ENCODE data around the gene ERF. TPM values are rescaled to one million over a fixed set of nuclear protein-coding genes. Genes with fewer than 3 reads are reported as not detected.

ERF gene
- total and polyA plus RNA-seq, 2 experiments from 2014 or later = 24.7 to 29.6 TPM

DNA sequence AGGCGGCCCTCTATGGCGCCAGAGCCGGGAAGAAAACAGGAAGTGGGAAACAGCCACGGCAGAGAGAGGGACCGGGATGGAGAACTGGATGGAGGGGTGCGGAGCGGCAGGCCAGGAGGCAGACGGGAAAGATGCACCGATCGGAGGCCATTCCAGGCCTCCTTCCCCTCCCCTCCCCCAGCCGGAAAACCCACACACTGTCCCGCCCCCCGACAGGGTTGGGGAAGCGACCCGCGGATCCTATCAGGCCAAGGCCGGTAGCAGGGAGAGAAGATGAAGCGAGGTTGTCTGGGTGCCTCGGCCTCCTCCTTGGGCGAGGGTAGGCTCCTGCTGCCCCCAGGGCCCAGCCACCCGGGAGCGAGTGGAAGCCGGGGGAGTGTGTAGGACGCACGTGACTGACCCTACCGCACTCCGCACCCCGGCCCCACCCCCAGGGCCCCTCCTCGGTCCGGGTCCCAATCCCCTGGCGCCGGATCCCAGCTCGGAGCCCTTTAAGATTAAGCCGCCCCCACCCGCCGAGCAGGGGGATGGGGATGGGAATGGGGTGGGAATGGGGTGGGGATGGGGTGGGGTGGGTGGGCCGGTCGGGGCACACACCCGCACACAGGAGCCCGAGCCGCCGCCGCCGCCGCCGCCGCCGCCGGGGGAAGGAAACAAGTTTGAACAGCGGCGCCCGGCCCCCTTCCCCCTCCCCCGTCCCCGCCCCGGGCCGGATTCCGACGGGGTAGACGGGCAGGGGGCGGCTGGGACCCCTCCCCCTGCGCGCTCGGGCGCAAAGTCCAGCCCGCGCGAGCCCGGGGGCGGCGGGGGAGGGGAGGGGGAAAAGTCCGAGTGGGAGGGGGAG, 1.5 kb downstream of the ERF start:
- in situ Hi-C loops (cut with MboI) = no loop called here
- 1 to 2% methylated on average over 23 to 71 of the region's 71 CpGs for WGBS, 2 experiments (ENCODE audit: low coverage in 1 of 2, low lambda C conversion rate in 2 of 2, missing lambda C conversion rate in 2 of 2)
- peak overlapping the region; percentile 94 for H3K27ac ChIP-seq
- H3F3A ChIP-seq (ENCODE audit: insufficient read depth) = peaks cover 13% of the 10 kb centered on the region
- no peaks in the 10 kb centered on the region for H3K27me3 ChIP-seq (replicated peaks; ENCODE audit: insufficient read depth)
- no peaks in the 10 kb centered on the region for H4K20me1 ChIP-seq (ENCODE audit: insufficient read depth)
- H3K9me2 ChIP-seq (ENCODE audit: insufficient read depth) = no peaks in the 10 kb centered on the region
- no peaks in the 10 kb centered on the region for H3K36me3 ChIP-seq (ENCODE audit: low read depth)
- H3K79me2 ChIP-seq (ENCODE audit: insufficient read depth) = peaks cover 61% of the 10 kb centered on the region
- no peak overlapping the region for H2AFZ ChIP-seq
- peak overlapping the region; percentile 95 for H3K9ac ChIP-seq
- peak overlapping the region; percentile 83 for H3K4me3 ChIP-seq
- peak overlapping the region; percentile 93 for H3K4me2 ChIP-seq (ENCODE audit: unreplicated experiment)
- DNase-seq = peak; percentile 72
- TF ChIP-seq EZH2phosphoT487 (IDR thresholded peaks at IDR 0.05; ENCODE audit: insufficient read depth, low read depth) (no peak), EZH2 (IDR thresholded peaks at IDR 0.05; ENCODE audit: insufficient read depth, poor library complexity, severe bottlenecking) (no peak)
- H3K4me1 ChIP-seq (ENCODE audit: insufficient read depth) = peaks cover 23% of the 10 kb centered on the region
- no peaks in the 10 kb centered on the region for H3K9me3 ChIP-seq (ENCODE audit: low read depth)

DNA sequence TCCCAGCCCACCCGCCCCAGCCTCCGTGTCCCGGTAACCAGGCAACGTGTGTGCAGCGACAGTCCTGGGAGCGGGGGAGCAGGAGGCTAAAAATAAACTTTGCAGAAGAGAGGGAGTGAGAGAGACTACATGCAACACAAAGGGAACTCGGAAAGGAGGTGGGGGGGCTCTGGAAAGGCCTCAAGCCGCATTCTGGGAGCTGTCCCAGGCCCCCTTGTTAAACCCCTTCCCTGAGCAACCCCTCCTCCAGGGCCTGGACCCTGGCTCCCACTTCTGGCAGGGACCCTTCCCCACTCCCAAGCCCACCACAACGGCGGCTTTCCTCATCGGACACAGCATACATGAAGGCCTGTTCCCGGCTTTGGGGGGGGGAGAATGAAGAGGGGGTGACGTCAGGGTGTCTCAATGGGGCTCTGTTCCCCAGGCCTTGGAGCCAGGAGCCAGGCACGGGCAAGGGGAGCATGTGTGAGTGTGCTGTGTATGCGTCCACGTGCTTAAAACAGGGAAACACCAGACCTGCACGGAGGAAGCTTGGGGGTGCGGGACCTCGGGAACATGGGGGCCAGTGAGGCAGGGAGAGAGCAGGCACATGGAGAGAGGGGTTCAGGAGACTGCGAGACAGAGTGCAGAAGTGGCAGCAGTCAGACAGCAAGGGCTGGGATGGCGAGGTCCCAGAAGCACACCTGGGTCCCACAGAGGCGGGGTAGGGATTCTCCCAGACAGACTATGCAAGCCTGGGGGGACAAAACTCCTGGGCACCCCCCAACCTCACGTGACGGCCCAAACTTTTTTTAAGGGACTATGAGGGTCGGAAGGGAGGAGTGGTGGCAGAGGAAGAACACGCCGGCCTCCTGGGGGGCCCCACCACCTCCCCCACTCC, 2.3 kb downstream of the ERF start:
- Histone ChIP-seq H3K27ac (peak overlapping the region; percentile 94), H4K20me1 (ENCODE audit: insufficient read depth) (no peaks in the 10 kb centered on the region), H3F3A (ENCODE audit: insufficient read depth) (peaks cover 13% of the 10 kb centered on the region), H3K36me3 (ENCODE audit: low read depth) (no peaks in the 10 kb centered on the region), H3K4me3 (peak overlapping the region; percentile 83), H3K9me3 (ENCODE audit: low read depth) (no peaks in the 10 kb centered on the region), H3K79me2 (ENCODE audit: insufficient read depth) (peaks cover 68% of the 10 kb centered on the region), H3K9ac (peak overlapping the region; percentile 95), H3K4me2 (ENCODE audit: unreplicated experiment) (peak overlapping the region; percentile 93), H3K4me1 (ENCODE audit: insufficient read depth) (peaks cover 23% of the 10 kb centered on the region), H3K27me3 (replicated peaks; ENCODE audit: insufficient read depth) (no peaks in the 10 kb centered on the region), H3K9me2 (ENCODE audit: insufficient read depth) (no peaks in the 10 kb centered on the region), H2AFZ (no peak overlapping the region)
- in situ Hi-C loops (cut with MboI) = no loop called here
- WGBS, 2 experiments (ENCODE audit: low coverage in 1 of 2, low lambda C conversion rate in 2 of 2, missing lambda C conversion rate in 2 of 2) = 2 to 3% methylated on average over 20 to 27 of the region's 27 CpGs
- DNase-seq = peak; percentile 87
- TF ChIP-seq EZH2 (IDR thresholded peaks at IDR 0.05; ENCODE audit: insufficient read depth, poor library complexity, severe bottlenecking) = no peak
- TF ChIP-seq EZH2phosphoT487 (IDR thresholded peaks at IDR 0.05; ENCODE audit: insufficient read depth, low read depth) = no peak

DNA sequence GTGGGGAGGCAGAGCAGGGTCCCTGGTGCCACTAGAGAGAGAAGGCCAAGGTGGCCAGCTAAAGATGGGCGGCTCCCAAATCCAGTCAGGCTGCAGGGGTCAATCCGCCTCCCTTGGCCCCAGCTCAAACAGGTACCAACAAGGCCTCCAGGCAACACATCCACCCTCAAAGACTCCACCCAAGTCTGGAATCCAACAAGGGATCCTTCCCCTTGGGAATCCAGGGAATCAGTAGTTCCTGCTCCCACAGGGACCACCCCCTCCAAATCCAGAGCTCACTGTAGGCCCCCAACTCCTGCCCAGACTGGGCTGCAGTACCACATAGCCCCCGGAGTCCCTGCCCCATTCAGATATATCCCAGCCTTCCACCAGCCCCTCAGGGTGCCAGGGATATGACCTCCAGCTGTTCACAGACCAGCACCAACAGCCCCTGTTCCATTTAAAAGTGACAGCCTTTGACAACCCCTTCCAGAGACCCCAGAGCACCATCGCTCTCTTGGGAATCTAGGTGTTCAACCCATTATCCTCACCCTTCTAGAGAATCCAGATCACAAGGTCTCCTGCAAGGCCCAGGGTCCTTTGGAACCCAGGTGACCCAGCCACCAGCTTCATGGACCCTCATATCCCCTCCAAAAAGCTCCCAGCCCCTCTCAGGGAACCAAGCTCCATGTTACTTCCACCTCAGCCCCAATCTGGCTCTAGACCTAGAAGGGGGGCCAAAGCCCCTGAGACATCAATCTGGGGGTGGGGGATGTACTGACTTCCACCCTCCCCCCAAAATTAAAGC, 3.2 kb downstream of the ERF start:
- no peaks in the 10 kb centered on the region for H4K20me1 ChIP-seq (ENCODE audit: insufficient read depth)
- peak overlapping the region; percentile 93 for H3K4me2 ChIP-seq (ENCODE audit: unreplicated experiment)
- peak overlapping the region; percentile 94 for H3K27ac ChIP-seq
- in situ Hi-C loops (cut with MboI) = no loop called here
- H3K36me3 ChIP-seq (ENCODE audit: low read depth) = no peaks in the 10 kb centered on the region
- H3K79me2 ChIP-seq (ENCODE audit: insufficient read depth) = peaks cover 68% of the 10 kb centered on the region
- H2AFZ ChIP-seq = no peak overlapping the region
- H3K4me3 ChIP-seq = peak overlapping the region; percentile 83
- H3K9me3 ChIP-seq (ENCODE audit: low read depth) = no peaks in the 10 kb centered on the region
- no peaks in the 10 kb centered on the region for H3K9me2 ChIP-seq (ENCODE audit: insufficient read depth)
- peaks cover 29% of the 10 kb centered on the region for H3K4me1 ChIP-seq (ENCODE audit: insufficient read depth)
- no peak for DNase-seq
- WGBS, 2 experiments (ENCODE audit: low coverage in 1 of 2, low lambda C conversion rate in 2 of 2, missing lambda C conversion rate in 2 of 2) = 68 to 71% methylated on average over 3 to 4 of the region's 4 CpGs
- peaks cover 17% of the 10 kb centered on the region for H3F3A ChIP-seq (ENCODE audit: insufficient read depth)
- TF ChIP-seq EZH2 (IDR thresholded peaks at IDR 0.05; ENCODE audit: insufficient read depth, poor library complexity, severe bottlenecking) (no peak), EZH2phosphoT487 (IDR thresholded peaks at IDR 0.05; ENCODE audit: insufficient read depth, low read depth) (no peak)
- H3K9ac ChIP-seq = peak overlapping the region; percentile 95
- H3K27me3 ChIP-seq (replicated peaks; ENCODE audit: insufficient read depth) = no peaks in the 10 kb centered on the region

Data from GM23248 (cell line).